ENCODE results near the gene USP25.
A peak's percentile ranks its signal among the peaks of the same experiment; 100 is the strongest.

The USP25 gene

GRCh38 chr21:15868940-15869339 lies 139.2 kb downstream of the USP25 start:
- TF ChIP-seq, protein P1, sequence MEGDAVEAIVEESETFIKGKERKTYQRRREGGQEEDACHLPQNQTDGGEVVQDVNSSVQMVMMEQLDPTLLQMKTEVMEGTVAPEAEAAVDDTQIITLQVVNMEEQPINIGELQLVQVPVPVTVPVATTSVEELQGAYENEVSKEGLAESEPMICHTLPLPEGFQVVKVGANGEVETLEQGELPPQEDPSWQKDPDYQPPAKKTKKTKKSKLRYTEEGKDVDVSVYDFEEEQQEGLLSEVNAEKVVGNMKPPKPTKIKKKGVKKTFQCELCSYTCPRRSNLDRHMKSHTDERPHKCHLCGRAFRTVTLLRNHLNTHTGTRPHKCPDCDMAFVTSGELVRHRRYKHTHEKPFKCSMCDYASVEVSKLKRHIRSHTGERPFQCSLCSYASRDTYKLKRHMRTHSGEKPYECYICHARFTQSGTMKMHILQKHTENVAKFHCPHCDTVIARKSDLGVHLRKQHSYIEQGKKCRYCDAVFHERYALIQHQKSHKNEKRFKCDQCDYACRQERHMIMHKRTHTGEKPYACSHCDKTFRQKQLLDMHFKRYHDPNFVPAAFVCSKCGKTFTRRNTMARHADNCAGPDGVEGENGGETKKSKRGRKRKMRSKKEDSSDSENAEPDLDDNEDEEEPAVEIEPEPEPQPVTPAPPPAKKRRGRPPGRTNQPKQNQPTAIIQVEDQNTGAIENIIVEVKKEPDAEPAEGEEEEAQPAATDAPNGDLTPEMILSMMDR (IDR thresholded peaks at IDR 0.05; ENCODE audit: control insufficient read depth, insufficient read depth, low read depth, low read length, missing control alignments), result no peak
- DNase-seq (ENCODE audit: low read depth), result no peak
- H3K4me3 ChIP-seq (ENCODE audit: control insufficient read depth, low read depth, low read length), result no peak overlapping the region

DNA sequence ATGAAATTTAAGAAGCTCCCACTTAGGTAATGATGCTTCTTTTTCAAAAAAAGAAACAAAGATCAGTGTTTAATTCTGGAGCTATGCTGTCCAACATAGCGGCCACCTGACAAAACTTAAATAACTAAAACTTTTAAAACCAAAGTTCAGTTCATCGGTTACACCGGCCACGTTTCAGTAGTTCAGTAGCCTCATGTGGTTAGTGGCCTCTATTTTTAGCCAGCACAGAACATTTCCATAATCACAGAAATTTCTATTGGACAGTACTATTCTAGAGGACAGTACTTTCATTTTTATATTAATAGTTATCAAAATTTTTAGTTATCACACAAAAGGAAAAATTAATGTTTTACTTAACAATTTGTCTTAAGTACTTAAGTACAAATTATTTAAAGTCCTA lies 141.0 kb downstream of the USP25 start:
- H3K4me3 ChIP-seq (ENCODE audit: control insufficient read depth, low read depth, low read length), result no peak overlapping the region
- no peak for DNase-seq (ENCODE audit: low read depth)
- TF ChIP-seq, protein P1 (IDR thresholded peaks at IDR 0.05; ENCODE audit: control insufficient read depth, insufficient read depth, low read depth, low read length, missing control alignments), result no peak

DNA sequence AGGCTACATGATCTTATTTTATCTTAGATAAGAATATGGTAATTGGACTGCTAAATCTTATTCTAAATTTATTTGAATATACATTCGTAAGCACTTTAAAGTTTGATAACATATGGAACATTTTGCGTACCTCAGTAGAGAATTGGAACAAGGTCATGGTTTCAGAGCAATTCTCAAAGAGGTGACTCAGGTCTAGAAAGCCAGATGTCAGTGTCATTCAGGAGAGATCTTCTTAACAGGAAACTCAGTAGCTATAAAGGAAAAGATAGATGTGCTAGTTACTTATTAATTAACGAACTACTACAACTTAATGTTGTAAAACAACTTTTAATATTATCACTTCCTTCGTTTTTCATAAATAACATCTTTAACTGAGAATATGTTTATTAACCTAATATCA lies 142.5 kb downstream of the USP25 start:
- no peak for DNase-seq (ENCODE audit: low read depth)
- no peak overlapping the region for H3K4me3 ChIP-seq (ENCODE audit: control insufficient read depth, low read depth, low read length)
- TF ChIP-seq, protein P1 (IDR thresholded peaks at IDR 0.05; ENCODE audit: control insufficient read depth, insufficient read depth, low read depth, low read length, missing control alignments), result no peak

DNA sequence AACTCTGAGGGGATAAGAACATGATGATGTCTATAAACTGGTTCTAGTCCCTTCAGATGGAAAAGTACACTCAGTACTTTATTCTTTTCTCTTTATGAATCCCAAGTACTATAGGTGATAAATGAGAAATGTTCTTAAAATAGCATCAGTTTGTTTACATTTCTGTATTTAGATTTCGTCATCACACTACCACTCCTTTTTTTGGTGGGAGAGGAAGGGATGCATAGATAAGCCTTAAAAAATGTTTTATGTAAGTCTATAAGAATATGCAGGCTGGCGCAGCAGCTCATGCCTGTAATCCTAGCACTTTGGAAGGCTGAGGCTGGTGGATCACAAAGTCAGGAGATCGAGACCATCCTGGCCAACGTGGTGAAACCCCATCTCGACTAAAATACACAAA lies 144.8 kb downstream of the USP25 start:
- H3K4me3 ChIP-seq (ENCODE audit: control insufficient read depth, low read depth, low read length), result no peak overlapping the region
- DNase-seq (ENCODE audit: low read depth), result no peak
- TF ChIP-seq, protein P1 (IDR thresholded peaks at IDR 0.05; ENCODE audit: control insufficient read depth, insufficient read depth, low read depth, low read length, missing control alignments), result no peak

GRCh38 chr21:15875286-15875685 lies 145.5 kb downstream of the USP25 start:
- DNase-seq (ENCODE audit: low read depth), result no peak
- TF ChIP-seq, protein P1 (IDR thresholded peaks at IDR 0.05; ENCODE audit: control insufficient read depth, insufficient read depth, low read depth, low read length, missing control alignments), result no peak
- H3K4me3 ChIP-seq (ENCODE audit: control insufficient read depth, low read depth, low read length), result no peak overlapping the region

DNA sequence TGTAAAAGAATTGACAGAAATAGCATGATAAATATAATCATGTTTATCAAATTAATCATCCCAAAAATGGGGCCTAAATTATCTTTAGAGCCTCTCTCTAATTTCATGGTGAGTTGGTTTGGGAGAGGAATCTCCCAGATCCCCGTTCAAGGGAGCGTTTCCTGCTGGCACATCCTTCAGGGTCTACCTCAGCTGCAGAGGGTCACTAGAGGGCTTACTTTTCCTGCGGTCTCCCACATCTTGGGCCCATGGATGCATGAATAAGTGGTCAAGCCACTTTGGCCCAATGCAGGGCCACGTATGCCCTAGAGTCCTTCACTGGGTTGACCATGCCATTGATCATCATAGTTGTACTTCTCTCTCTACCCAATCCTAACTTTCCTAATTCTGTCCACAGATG lies 164.1 kb downstream of the USP25 start:
- no peak for DNase-seq (ENCODE audit: low read depth)
- TF ChIP-seq, protein P1 (IDR thresholded peaks at IDR 0.05; ENCODE audit: control insufficient read depth, insufficient read depth, low read depth, low read length, missing control alignments), result no peak
- H3K4me3 ChIP-seq (ENCODE audit: control insufficient read depth, low read depth, low read length), result no peak overlapping the region

GRCh38 chr21:15894596-15894995 lies 164.8 kb downstream of the USP25 start:
- no peak overlapping the region for H3K4me3 ChIP-seq (ENCODE audit: control insufficient read depth, low read depth, low read length)
- TF ChIP-seq, protein P1 (IDR thresholded peaks at IDR 0.05; ENCODE audit: control insufficient read depth, insufficient read depth, low read depth, low read length, missing control alignments), result peak; percentile 21
- no peak for DNase-seq (ENCODE audit: low read depth)

Data from AG09309 (cell line).